Mammary epithelial cell (primary cell): Measurements from ENCODE around the gene ZFHX3.

Experiments
- CTCF ChIP-seq, 2 donors: IDR thresholded peaks in 1 of 2; conservative IDR thresholded peaks in 1 of 2; 2 replicates each; pipeline ENCODE4 v1.5.1; 2011 to 2012; ENCODE audit warnings: inconsistent platforms in 2 of 2, low read length in 2 of 2, mild to moderate bottlenecking in 2 of 2, control low read depth in 1 of 2, low read depth in 1 of 2; ENCODE audit not compliant: insufficient read depth in 1 of 2; ENCODE audit errors: extremely low read depth in 1 of 2
- EZH2 ChIP-seq: IDR thresholded peaks from 2 replicates; pipeline ENCODE4 v1.6.1; 2012; ENCODE audit warnings: low read length, inconsistent platforms, borderline replicate concordance

GRCh38 chr16:72947379-72948237, 100.3 kb downstream of the ZFHX3 start:
- no peak for TF ChIP-seq CTCF (conservative IDR thresholded peaks at IDR 0.05 in 1 of 2, IDR thresholded peaks at IDR 0.05 in 1 of 2; ENCODE audit: extremely low read depth in 1 of 2, insufficient read depth in 1 of 2, low read depth in 1 of 2, low read length in 2 of 2)
- no peak for TF ChIP-seq EZH2
